ENCODE measurements around the gene RXRB.
A peak's percentile ranks its signal among the peaks of the same experiment; 100 is the strongest.

RXRB gene

GRCh38 chr6:33195304-33196165, 4.9 kb downstream of the RXRB start:
- DNase-seq = peak in 3 of 4 experiments; percentile 61 to 65 (median 62)

- no peak for DNase-seq
These were observed 6.0 kb downstream of the RXRB start for GRCh38 chr6:33194431-33194979.

GRCh38 chr6:33193619-33194018, 6.8 kb downstream of the RXRB start:
- DNase-seq = no peak

GRCh38 chr6:33192671-33193602, 7.5 kb downstream of the RXRB start:
- peak in 2 of 4 experiments; percentile 43 to 51 for DNase-seq

- no peak for DNase-seq
These were observed 8.3 kb downstream of the RXRB start, which contains the start of gene COL11A2 for GRCh38 chr6:33192105-33192646. COL11A2 (minus strand) TSS chr6:33192467; CDS start chr6:33192240, 227 bp downstream.

GRCh38 chr6:33191383-33192104, 8.9 kb downstream of the RXRB start:
- DNase-seq = no peak

GRCh38 chr6:33190504-33191107, 9.9 kb downstream of the RXRB start:
- DNase-seq = no peak

- no peak for DNase-seq
These were observed 10.6 kb downstream of the RXRB start for GRCh38 chr6:33189625-33190448.

GRCh38 chr6:33189164-33189563, 11.3 kb downstream of the RXRB start:
- DNase-seq = no peak

- no peak for DNase-seq
These were observed 12.7 kb downstream of the RXRB start for GRCh38 chr6:33187809-33188208.

GRCh38 chr6:33185654-33186187, 14.7 kb downstream of the RXRB start:
- DNase-seq = no peak

GRCh38 chr6:33185190-33185589, 15.3 kb downstream of the RXRB start:
- no peak for DNase-seq

- DNase-seq = peak in 3 of 4 experiments; percentile 15 to 41 (median 36)
These were observed 17.3 kb downstream of the RXRB start for GRCh38 chr6:33183071-33183683.

GRCh38 chr6:33181141-33181540, 19.3 kb downstream of the RXRB start:
- no peak for DNase-seq

- no peak for DNase-seq
These were observed 21.6 kb downstream of the RXRB start for GRCh38 chr6:33178755-33179475.

GRCh38 chr6:33177552-33178446, 22.7 kb downstream of the RXRB start:
- DNase-seq = no peak

- DNase-seq = no peak
These were observed 23.6 kb downstream of the RXRB start for GRCh38 chr6:33176906-33177305.
